Measurements from ENCODE around the gene SEC24C. TPM values are rescaled to one million over a fixed set of nuclear protein-coding genes. Genes with fewer than 3 reads are reported as not detected.

SEC24C gene
- polyA plus RNA-seq, 1 of the 3 experiments (the other 2 are of a cell fraction): 73.6 TPM

DNA sequence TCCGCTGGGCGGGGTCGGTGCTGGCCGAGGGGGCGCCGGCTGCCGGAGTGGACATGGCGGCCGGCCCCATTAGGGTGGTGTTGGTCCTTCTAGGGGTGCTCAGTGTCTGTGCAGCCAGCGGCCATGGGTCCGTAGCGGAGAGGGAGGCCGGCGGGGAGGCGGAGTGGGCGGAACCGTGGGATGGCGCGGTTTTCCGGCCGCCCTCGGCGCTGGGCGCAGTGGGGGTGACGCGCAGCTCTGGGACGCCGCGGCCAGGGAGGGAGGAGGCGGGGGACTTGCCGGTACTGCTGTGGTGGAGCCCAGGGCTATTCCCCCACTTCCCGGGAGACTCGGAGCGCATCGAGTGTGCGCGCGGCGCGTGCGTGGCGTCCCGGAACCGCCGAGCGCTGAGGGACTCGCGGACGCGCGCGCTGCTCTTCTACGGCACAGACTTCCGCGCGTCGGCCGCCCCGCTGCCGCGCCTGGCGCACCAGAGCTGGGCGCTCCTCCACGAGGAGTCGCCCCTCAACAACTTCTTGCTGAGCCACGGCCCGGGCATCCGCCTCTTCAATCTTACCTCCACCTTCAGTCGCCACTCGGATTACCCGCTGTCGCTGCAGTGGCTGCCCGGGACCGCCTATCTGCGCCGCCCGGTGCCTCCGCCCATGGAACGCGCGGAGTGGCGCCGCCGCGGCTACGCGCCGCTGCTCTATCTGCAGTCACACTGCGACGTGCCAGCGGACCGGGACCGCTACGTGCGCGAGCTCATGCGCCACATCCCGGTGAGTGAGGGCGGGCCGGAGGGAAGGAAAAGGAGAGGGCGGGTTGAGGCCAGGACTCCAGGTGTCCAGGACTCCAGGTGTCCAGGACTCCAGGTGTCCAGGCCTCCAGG, 28.3 kb downstream of the SEC24C start:
- TF ChIP-seq, protein P1, sequence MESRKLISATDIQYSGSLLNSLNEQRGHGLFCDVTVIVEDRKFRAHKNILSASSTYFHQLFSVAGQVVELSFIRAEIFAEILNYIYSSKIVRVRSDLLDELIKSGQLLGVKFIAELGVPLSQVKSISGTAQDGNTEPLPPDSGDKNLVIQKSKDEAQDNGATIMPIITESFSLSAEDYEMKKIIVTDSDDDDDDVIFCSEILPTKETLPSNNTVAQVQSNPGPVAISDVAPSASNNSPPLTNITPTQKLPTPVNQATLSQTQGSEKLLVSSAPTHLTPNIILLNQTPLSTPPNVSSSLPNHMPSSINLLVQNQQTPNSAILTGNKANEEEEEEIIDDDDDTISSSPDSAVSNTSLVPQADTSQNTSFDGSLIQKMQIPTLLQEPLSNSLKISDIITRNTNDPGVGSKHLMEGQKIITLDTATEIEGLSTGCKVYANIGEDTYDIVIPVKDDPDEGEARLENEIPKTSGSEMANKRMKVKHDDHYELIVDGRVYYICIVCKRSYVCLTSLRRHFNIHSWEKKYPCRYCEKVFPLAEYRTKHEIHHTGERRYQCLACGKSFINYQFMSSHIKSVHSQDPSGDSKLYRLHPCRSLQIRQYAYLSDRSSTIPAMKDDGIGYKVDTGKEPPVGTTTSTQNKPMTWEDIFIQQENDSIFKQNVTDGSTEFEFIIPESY (IDR thresholded peaks at IDR 0.05; ENCODE audit: borderline replicate concordance, low read depth): 0 out of 2 replicates have a peak, but pooled peaks have one; percentile 68
- TF ChIP-seq TAF1 (IDR thresholded peaks at IDR 0.05; ENCODE audit: borderline replicate concordance, low read depth, low read length) (peak; percentile 56; the same call in 1 of the 2 replicates), FOSL2 (IDR thresholded peaks at IDR 0.05; ENCODE audit: borderline replicate concordance, low read depth) (0 out of 2 replicates have a peak, but pooled peaks have one; percentile 1), NRF1 (IDR thresholded peaks at IDR 0.05; ENCODE audit: low read depth, low read length) (peak; percentile 45), MXI1 (IDR thresholded peaks at IDR 0.05; ENCODE audit: low read depth, low read length) (peak; percentile 31), MEF2A (IDR thresholded peaks at IDR 0.05; ENCODE audit: borderline replicate concordance, low read depth) (no peak), ELF1 (IDR thresholded peaks at IDR 0.05) (peak; percentile 54; the same call in 1 of the 2 replicates), SIN3A (IDR thresholded peaks at IDR 0.05; ENCODE audit: borderline replicate concordance, low read depth, low read length) (peak; percentile 86; the same call in 1 of the 2 replicates), JUND (IDR thresholded peaks at IDR 0.05) (peak; percentile 48; the same call in 1 of the 2 replicates), POLR2AphosphoS5 (IDR thresholded peaks at IDR 0.05; ENCODE audit: low read depth, low read length) (peak; percentile 85), TCF12 (IDR thresholded peaks at IDR 0.05) (no peak), GABPA (IDR thresholded peaks at IDR 0.05; ENCODE audit: low read depth) (peak; percentile 45), TEAD4 (IDR thresholded peaks at IDR 0.05; ENCODE audit: borderline replicate concordance, insufficient read depth) (0 out of 2 replicates have a peak, but pooled peaks have one; percentile 26), RAD21 (IDR thresholded peaks at IDR 0.05; ENCODE audit: low read length) (no peak), YY1 (IDR thresholded peaks at IDR 0.05; ENCODE audit: low read depth) (peak; percentile 86), CHD2 (IDR thresholded peaks at IDR 0.05; ENCODE audit: low read length, partially characterized antibody) (peak; percentile 51)
- TF ChIP-seq, protein P2, sequence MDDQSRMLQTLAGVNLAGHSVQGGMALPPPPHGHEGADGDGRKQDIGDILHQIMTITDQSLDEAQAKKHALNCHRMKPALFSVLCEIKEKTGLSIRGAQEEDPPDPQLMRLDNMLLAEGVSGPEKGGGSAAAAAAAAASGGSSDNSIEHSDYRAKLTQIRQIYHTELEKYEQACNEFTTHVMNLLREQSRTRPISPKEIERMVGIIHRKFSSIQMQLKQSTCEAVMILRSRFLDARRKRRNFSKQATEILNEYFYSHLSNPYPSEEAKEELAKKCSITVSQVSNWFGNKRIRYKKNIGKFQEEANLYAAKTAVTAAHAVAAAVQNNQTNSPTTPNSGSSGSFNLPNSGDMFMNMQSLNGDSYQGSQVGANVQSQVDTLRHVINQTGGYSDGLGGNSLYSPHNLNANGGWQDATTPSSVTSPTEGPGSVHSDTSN (IDR thresholded peaks at IDR 0.05): peak; percentile 56
- TF ChIP-seq, protein P3, sequence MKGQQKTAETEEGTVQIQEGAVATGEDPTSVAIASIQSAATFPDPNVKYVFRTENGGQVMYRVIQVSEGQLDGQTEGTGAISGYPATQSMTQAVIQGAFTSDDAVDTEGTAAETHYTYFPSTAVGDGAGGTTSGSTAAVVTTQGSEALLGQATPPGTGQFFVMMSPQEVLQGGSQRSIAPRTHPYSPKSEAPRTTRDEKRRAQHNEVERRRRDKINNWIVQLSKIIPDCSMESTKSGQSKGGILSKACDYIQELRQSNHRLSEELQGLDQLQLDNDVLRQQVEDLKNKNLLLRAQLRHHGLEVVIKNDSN (IDR thresholded peaks at IDR 0.05; ENCODE audit: borderline replicate concordance, low read depth): no peak; the same call in 1 of the 2 replicates
- H3K27me3 ChIP-seq (ENCODE audit: insufficient read depth): no peaks in the 10 kb centered on the region
- peak overlapping the region; percentile 88 to 98 for H3K27ac ChIP-seq (ENCODE audit: low read depth in 2 of 2, low read length in 1 of 2)
- no peaks in the 10 kb centered on the region for H3K9me2 ChIP-seq
- peak overlapping the region; percentile 79 to 88 for H3K4me3 ChIP-seq (ENCODE audit: low read depth in 2 of 2, low read length in 1 of 2)
- peak overlapping the region; percentile 90 for H3K4me2 ChIP-seq
- ChIA-PET CTCF (interaction anchor here (0.7 to 5.3 kb wide), 6 partner anchors 8 to 227 kb away, joined by 3 to 25 read pairs (median 6); partner anchors contain the start of genes CHCHD1 and ZSWIM8), POLR2A (interaction anchor here (1.0 to 3.0 kb wide), 10 partner anchors 9 to 277 kb away, joined by 3 to 29 read pairs (median 4); partner anchors contain the start of genes CHCHD1, PPP3CB, SEC24C and ZSWIM8)
- WGBS (ENCODE audit: low lambda C conversion rate): under 1% methylated on average over 32 of the region's 101 CpGs
- H3F3A ChIP-seq (replicated peaks; ENCODE audit: insufficient read depth): peaks cover 33% of the 10 kb centered on the region
- no peaks in the 10 kb centered on the region for H3K9me3 ChIP-seq
- peaks cover 16 to 30% of the 10 kb centered on the region in 2 experiments for H3K4me1 ChIP-seq (ENCODE audit: control insufficient read depth in 1 of 2, insufficient read depth in 2 of 2, low read depth in 1 of 2, low read length in 1 of 2)
- peaks cover 43% of the 10 kb centered on the region for H3K79me2 ChIP-seq (ENCODE audit: insufficient read depth)
- peak; percentile 95 for DNase-seq
- peak overlapping the region; percentile 79 for H3K9ac ChIP-seq
- peaks cover 9% of the 10 kb centered on the region; the same call in 1 of the 2 replicates for H4K20me1 ChIP-seq (ENCODE audit: insufficient read depth)
- peak overlapping the region; percentile 56; the same call in 1 of the 2 replicates for H2AFZ ChIP-seq (ENCODE audit: low read depth)
- peaks cover 45% of the 10 kb centered on the region in 2 experiments for H3K36me3 ChIP-seq (replicated peaks in 1 of 2; ENCODE audit: control insufficient read depth in 1 of 2, insufficient read depth in 2 of 2, low read length in 1 of 2)
